Measurements from ENCODE around the gene CAMK2D. TPM values are rescaled to one million over a fixed set of nuclear protein-coding genes. Genes with fewer than 3 reads are reported as not detected.

Gene CAMK2D
- total RNA-seq, 1 experiment from 2014 or later: 29.5 TPM

DNA sequence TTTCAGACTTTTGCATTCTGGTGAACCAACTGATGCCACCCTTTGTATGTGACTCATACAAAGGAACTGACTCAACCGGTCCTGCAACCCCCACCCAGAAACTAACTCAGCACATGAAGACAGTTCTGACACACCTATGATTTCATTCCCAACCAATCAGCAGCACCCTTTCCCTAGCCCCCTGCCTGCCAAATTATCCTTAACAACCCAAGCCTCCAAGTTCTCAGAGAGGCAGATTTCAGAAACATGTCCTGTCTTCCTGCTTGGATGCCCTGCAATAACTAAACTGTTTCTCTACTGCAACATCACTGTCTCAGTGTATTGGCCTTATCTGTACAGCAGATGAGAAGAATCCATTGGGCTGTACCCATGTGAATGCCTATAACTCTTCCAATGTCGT is 284.7 kb downstream of the CAMK2D start:
- intact Hi-C loops (cut with micrococcal nuclease; ENCODE audit: unreplicated experiment): no loop called here
- Histone ChIP-seq H3K9me3 (ENCODE audit: control insufficient read depth, insufficient read depth, low read depth, low read length) (peaks cover 13% of the 10 kb centered on the region; the same call in 1 of the 2 replicates), H3K36me3 (ENCODE audit: control insufficient read depth, insufficient read depth, low read length) (no peaks in the 10 kb centered on the region), H3K4me1 (ENCODE audit: control insufficient read depth, insufficient read depth, low read length) (no peaks in the 10 kb centered on the region; the same call in 1 of the 2 replicates), H3K27ac (ENCODE audit: low read length) (no peak overlapping the region), H3K27me3 (ENCODE audit: control insufficient read depth, insufficient read depth, low read length) (no peaks in the 10 kb centered on the region), H3K4me3 (ENCODE audit: low read depth in 2 of 2, low read length in 2 of 2) (no peak overlapping the region)
- CTCF ChIA-PET: no interaction called here
- no peak for DNase-seq (ENCODE audit: low read depth, low spot score)
- no peak for ATAC-seq
- in situ Hi-C loops (cut with HindIII; ENCODE audit: low pct_unique_long_range_greater_than_20kb, low sequenced_read_pairs): no loop called here
- BruUV-seq (replicated peaks): no TSS peak
- POLR2A ChIA-PET: no interaction called here
- TF ChIP-seq TCF7L2 (IDR thresholded peaks at IDR 0.05; ENCODE audit: low read depth, low read length) (no peak), REST (IDR thresholded peaks at IDR 0.05; ENCODE audit: insufficient read depth in 1 of 2, low read depth in 2 of 2, low read length in 1 of 2) (no peak), SIN3A (IDR thresholded peaks at IDR 0.05; ENCODE audit: borderline replicate concordance, insufficient read depth, low read depth, low read length) (no peak), CTCF (IDR thresholded peaks at IDR 0.05) (no peak), POLR2AphosphoS5 (IDR thresholded peaks at IDR 0.05; ENCODE audit: low read depth, low read length) (no peak)

DNA sequence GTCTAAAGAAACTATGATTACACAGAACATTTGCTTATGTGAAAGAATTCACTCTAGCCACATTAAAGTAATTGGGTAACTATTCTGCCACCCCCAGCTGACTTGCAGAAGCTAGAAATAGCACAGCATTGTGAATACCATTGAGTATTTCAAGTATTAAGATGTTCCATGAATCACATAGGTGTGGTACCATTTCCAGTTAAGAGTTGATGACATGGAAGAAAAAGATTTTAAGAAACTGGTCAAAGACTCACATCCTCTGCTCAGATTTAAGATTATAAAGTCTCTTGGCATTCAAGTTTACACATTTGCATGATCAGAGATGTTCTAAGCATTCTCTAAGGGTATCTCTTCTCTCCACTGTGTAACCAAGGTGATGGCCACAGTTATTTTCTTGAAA is 287.5 kb downstream of the CAMK2D start:
- Histone ChIP-seq H3K4me1 (ENCODE audit: control insufficient read depth, insufficient read depth, low read length) (peaks cover 6% of the 10 kb centered on the region; the same call in 1 of the 2 replicates), H3K4me3 (ENCODE audit: low read depth in 2 of 2, low read length in 2 of 2) (no peak overlapping the region), H3K27me3 (ENCODE audit: control insufficient read depth, insufficient read depth, low read length) (no peaks in the 10 kb centered on the region), H3K9me3 (ENCODE audit: control insufficient read depth, insufficient read depth, low read depth, low read length) (peaks cover 13% of the 10 kb centered on the region; the same call in 1 of the 2 replicates), H3K36me3 (ENCODE audit: control insufficient read depth, insufficient read depth, low read length) (no peaks in the 10 kb centered on the region), H3K27ac (ENCODE audit: low read length) (no peak overlapping the region)
- TF ChIP-seq CTCF (IDR thresholded peaks at IDR 0.05) (no peak), TCF7L2 (IDR thresholded peaks at IDR 0.05; ENCODE audit: low read depth, low read length) (no peak), POLR2AphosphoS5 (IDR thresholded peaks at IDR 0.05; ENCODE audit: low read depth, low read length) (no peak), SIN3A (IDR thresholded peaks at IDR 0.05; ENCODE audit: borderline replicate concordance, insufficient read depth, low read depth, low read length) (no peak), REST (IDR thresholded peaks at IDR 0.05; ENCODE audit: insufficient read depth in 1 of 2, low read depth in 2 of 2, low read length in 1 of 2) (no peak)
- ATAC-seq: no peak
- no TSS peak for BruUV-seq (replicated peaks)
- ChIA-PET CTCF (no interaction called here), POLR2A (interaction anchor here (0.7 kb wide), 1 partner anchor 173 kb away, joined by 12 read pairs; no protein-coding TSS in a partner anchor)
- intact Hi-C loops (cut with micrococcal nuclease; ENCODE audit: unreplicated experiment) (no loop called here), in situ Hi-C loops (cut with HindIII; ENCODE audit: low pct_unique_long_range_greater_than_20kb, low sequenced_read_pairs) (no loop called here)
- DNase-seq (ENCODE audit: low read depth, low spot score): no peak
